Measurements from ENCODE around the gene KANSL1. TPM values are rescaled to one million over a fixed set of nuclear protein-coding genes. Genes with fewer than 3 reads are reported as not detected.

Gene KANSL1
- total and polyA plus RNA-seq, 7 donors, result 9.7 to 130 (median 70.7) TPM

DNA sequence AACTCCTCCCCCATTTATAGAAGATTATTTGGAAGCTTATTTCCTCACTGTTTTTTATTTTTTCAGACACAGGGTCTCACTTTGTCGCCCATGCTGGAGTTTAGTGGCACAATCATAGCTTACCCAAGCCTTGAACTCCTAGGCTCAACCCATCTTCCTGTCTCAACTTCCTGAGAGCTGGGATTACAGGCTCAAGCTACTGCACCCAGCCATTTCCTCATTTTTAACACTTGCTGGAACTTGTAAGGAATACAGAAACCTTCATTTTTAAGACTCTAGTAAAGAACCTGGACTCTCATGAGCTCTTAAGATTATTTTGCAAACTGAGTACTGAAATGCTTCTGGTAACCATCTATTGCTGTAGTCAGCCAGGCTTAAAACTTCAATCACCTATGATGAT, 29.9 kb downstream of the KANSL1 start:
- intact Hi-C loops (cut with DNase I), result loop anchor here (5.0 kb wide), 1 partner anchor 36 kb away; no protein-coding TSS in a partner anchor
- DNase-seq, result no peak
- no peaks in the 10 kb centered on the region for H3K36me3 ChIP-seq
- peaks cover 2 to 93% (median 86%) of the 10 kb centered on the region in 4 donors for H3K4me1 ChIP-seq
- peak overlapping the region in 1 of 4 donors; percentile 44 for H3K27ac ChIP-seq
- TF ChIP-seq, protein P1, sequence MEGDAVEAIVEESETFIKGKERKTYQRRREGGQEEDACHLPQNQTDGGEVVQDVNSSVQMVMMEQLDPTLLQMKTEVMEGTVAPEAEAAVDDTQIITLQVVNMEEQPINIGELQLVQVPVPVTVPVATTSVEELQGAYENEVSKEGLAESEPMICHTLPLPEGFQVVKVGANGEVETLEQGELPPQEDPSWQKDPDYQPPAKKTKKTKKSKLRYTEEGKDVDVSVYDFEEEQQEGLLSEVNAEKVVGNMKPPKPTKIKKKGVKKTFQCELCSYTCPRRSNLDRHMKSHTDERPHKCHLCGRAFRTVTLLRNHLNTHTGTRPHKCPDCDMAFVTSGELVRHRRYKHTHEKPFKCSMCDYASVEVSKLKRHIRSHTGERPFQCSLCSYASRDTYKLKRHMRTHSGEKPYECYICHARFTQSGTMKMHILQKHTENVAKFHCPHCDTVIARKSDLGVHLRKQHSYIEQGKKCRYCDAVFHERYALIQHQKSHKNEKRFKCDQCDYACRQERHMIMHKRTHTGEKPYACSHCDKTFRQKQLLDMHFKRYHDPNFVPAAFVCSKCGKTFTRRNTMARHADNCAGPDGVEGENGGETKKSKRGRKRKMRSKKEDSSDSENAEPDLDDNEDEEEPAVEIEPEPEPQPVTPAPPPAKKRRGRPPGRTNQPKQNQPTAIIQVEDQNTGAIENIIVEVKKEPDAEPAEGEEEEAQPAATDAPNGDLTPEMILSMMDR (IDR thresholded peaks at IDR 0.05), result no peak
- TF ChIP-seq EP300 (IDR thresholded peaks at IDR 0.05) (no peak), POLR2AphosphoS5 (IDR thresholded peaks at IDR 0.05) (no peak), POLR2A (IDR thresholded peaks at IDR 0.05) (no peak)
- no peaks in the 10 kb centered on the region for H3K27me3 ChIP-seq
- no peaks in the 10 kb centered on the region for H3K9me3 ChIP-seq
- 79 to 93% methylated on average over 1 of the region's 1 CpG for WGBS, 2 donors
- no peak overlapping the region for H3K4me3 ChIP-seq

DNA sequence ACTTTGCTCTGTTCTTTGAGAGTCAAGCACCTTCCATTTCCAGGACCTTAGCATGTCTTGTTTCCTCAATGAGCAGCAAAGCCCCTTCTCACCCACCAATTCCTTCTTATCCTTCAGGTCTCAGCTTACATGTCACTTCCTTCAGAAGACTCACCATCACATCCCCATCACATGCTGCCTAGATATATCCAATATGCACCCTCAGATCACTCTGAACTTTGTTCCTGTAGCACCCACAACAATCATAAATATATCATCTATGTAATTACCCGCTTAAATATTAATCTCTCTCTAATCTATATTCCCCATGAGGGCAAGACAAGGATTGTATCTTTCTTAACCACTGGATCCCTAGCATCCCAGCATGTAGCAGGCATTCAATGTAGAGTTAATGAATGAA, 30.4 kb downstream of the KANSL1 start:
- no peak overlapping the region for H3K27ac ChIP-seq

DNA sequence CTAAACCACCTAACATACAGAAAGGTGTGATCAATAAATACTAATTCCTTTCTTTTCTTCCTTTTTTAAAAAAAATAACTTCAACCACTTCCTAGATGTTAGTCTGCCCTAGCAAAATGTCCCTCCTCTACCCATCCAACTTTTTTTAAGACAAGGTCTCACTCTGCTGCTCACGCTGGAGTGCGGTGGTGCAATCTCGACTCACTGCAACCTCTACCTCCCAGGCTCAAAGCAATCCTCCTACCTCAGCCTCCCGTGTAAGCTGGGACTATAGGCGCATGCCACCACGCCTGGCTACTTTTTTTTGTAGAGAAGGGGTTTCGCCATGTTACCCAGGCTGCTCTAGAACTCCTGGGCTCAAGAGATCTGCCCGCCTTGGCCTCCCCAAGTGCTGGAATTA, 33.1 kb downstream of the KANSL1 start:
- Histone ChIP-seq H3K4me3 (no peak overlapping the region), H3K9me3 (no peaks in the 10 kb centered on the region), H3K4me1 (peaks cover 2 to 93% (median 87%) of the 10 kb centered on the region in 4 donors), H3K36me3 (no peaks in the 10 kb centered on the region), H3K27me3 (no peaks in the 10 kb centered on the region), H3K27ac (peak overlapping the region in 3 of 4 donors; percentile 32 to 77 (median 62))
- intact Hi-C loops (cut with DNase I), result loop anchor here (5.0 kb wide), 1 partner anchor 33 kb away; no protein-coding TSS in a partner anchor
- WGBS, 2 donors, result 96 to 97% methylated on average over 8 of the region's 8 CpGs
- TF ChIP-seq POLR2A (IDR thresholded peaks at IDR 0.05) (no peak), EP300 (IDR thresholded peaks at IDR 0.05) (no peak), POLR2AphosphoS5 (IDR thresholded peaks at IDR 0.05) (no peak)
- TF ChIP-seq, protein P1 (IDR thresholded peaks at IDR 0.05), result no peak
- DNase-seq, result no peak

More for the DNA sequence above, 30.4 kb downstream of the KANSL1 start:
- no peak overlapping the region for H3K4me3 ChIP-seq
- intact Hi-C loops (cut with DNase I), result loop anchor here (5.0 kb wide), 1 partner anchor 36 kb away; no protein-coding TSS in a partner anchor
- peaks cover 2 to 93% (median 86%) of the 10 kb centered on the region in 4 donors for H3K4me1 ChIP-seq
- no peaks in the 10 kb centered on the region for H3K36me3 ChIP-seq
- DNase-seq, result no peak
- 0% methylated on average over 1 of the region's 1 CpG for WGBS, 2 donors
- TF ChIP-seq POLR2A (IDR thresholded peaks at IDR 0.05), result no peak
- TF ChIP-seq POLR2AphosphoS5 (IDR thresholded peaks at IDR 0.05), result no peak
- TF ChIP-seq, protein P1 (IDR thresholded peaks at IDR 0.05), result no peak
- no peak for TF ChIP-seq EP300 (IDR thresholded peaks at IDR 0.05)
- no peaks in the 10 kb centered on the region for H3K27me3 ChIP-seq
- no peaks in the 10 kb centered on the region for H3K9me3 ChIP-seq

DNA sequence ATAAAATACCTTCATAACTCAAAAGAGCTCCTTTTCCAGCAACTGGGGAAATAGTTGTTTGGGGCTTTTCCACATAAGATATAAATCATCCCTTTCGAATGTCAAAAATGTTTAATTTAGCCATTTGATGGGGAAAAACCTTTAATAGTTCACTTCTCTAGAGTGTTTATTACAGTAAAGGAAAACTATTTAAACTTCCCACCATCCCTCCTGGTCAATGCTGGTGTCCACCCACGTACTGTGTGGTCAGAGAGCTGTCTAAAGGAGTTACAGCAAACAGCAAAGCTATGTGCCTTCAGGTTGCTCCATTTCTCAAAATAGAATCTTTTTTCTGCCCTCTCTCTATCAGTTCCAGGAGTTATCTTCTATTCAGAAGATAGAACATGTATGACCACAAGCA, 33.5 kb downstream of the KANSL1 start:
- DNase-seq, result no peak
- Histone ChIP-seq H3K36me3 (no peaks in the 10 kb centered on the region), H3K4me3 (no peak overlapping the region), H3K27me3 (no peaks in the 10 kb centered on the region), H3K9me3 (no peaks in the 10 kb centered on the region), H3K4me1 (peaks cover 2 to 92% (median 87%) of the 10 kb centered on the region in 4 donors), H3K27ac (peak overlapping the region in 3 of 4 donors; percentile 32 to 77 (median 62))
- intact Hi-C loops (cut with DNase I), result loop anchor here (5.0 kb wide), 1 partner anchor 32 kb away; no protein-coding TSS in a partner anchor
- TF ChIP-seq, protein P1 (IDR thresholded peaks at IDR 0.05), result no peak
- TF ChIP-seq POLR2A (IDR thresholded peaks at IDR 0.05), result no peak
- TF ChIP-seq POLR2AphosphoS5 (IDR thresholded peaks at IDR 0.05), result no peak
- no peak for TF ChIP-seq EP300 (IDR thresholded peaks at IDR 0.05)
- 70 to 78% methylated on average over 2 of the region's 2 CpGs for WGBS, 2 donors
